Stimulated activated memory B cell treated with anti-CD40 and anti-IgM and Interleukin-4, amounts not matched to agents 10 μg/mL and 1 μg/mL and 100 μg/mL, for 72 hours (primary cell): ENCODE measurements around the gene ZNF687.

Experiments
- ATAC-seq: fragments of 150-1000 bp; cut with Tn5 transposase; 2 replicates; pipeline ENCODE4 v1.10.0; 2021
- H3K27ac Mint-ChIP-seq: one replicate; pipeline ENCODE4 v1.8.0; 2022; ENCODE audit warnings: mild to moderate bottlenecking, mixed read lengths
- H3K27me3 Mint-ChIP-seq: one replicate; pipeline ENCODE4 v1.8.0; 2022; ENCODE audit warnings: mixed read lengths
- H3K36me3 Mint-ChIP-seq: one replicate; pipeline ENCODE4 v1.8.0; 2022; ENCODE audit warnings: mixed read lengths
- H3K4me1 Mint-ChIP-seq: one replicate; pipeline ENCODE4 v1.8.0; 2022; ENCODE audit warnings: mixed read lengths
- H3K4me3 Mint-ChIP-seq: one replicate; pipeline ENCODE4 v1.8.0; 2022; ENCODE audit warnings: mild to moderate bottlenecking, moderate library complexity, mixed read lengths
- H3K9me3 Mint-ChIP-seq: one replicate; pipeline ENCODE4 v1.8.0; 2022; ENCODE audit warnings: mixed read lengths

Gene ZNF687

DNA sequence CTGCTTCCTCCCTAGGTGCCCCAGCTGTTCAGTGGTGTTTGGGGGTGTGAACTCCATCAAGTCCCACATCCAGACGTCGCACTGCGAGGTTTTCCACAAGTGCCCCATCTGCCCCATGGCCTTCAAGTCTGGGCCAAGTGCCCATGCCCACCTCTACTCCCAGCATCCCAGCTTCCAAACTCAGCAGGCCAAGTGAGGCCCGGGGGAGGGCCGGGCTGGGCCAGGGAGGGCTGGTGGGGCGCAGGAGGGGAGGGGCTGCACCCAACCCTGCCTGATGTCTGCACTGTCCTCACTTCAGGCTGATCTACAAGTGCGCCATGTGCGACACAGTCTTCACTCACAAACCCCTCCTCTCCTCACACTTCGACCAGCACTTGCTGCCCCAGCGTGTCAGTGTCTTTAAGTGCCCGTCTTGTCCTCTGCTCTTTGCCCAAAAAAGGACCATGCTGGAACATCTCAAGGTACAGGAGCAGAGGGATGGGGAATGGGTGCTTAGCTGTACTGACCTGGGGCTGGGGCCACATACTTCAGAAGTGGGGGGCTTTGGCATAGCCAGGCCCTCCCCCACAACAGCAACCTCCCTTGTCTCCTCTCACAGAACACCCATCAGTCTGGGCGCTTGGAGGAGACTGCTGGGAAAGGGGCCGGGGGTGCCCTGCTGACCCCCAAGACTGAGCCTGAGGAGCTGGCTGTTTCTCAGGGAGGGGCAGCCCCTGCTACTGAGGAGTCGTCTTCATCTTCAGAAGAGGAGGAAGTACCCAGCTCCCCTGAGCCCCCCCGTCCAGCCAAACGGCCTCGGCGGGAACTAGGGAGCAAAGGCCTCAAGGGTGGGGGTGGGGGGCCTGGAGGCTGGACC is 7.2 kb downstream of the ZNF687 start:
- Mint-ChIP-seq H3K27ac (peak overlapping the region; percentile 30), H3K27me3 (no peaks in the 10 kb centered on the region), H3K9me3 (no peaks in the 10 kb centered on the region), H3K36me3 (peaks cover 62% of the 10 kb centered on the region), H3K4me3 (no peak overlapping the region), H3K4me1 (peaks cover 59% of the 10 kb centered on the region)
- no peak for ATAC-seq

DNA sequence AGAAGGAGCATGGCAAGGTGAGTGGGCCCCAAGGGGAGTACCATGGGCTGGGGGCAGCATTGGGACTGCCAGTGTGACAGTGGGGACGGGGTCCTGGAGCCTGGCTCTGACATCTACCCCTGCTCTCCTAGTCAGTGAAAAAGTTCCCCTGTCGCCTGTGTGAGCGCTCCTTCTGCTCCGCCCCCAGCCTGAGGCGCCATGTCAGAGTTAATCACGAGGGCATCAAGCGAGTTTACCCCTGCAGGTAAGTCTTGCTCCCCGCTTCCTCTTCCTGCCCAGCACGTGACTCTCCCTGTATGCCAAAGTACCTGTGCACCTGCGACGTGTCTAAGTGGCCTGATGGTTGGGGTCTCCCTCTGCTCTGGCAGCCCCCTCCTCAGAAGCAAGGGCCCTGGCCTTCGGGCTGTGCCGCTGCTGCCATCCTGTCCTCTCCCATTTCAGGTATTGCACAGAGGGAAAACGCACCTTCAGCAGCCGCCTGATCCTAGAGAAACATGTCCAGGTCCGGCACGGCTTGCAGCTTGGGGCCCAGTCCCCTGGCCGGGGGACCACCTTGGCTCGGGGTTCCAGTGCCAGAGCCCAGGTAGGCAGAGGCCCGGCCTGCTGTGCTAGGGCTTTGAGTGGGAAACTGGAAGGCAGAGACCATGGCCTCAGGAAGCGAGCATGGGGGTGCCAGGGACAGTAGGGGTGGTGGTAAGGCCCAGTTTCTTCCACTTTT is 8.1 kb downstream of the ZNF687 start:
- no peak for ATAC-seq
- H3K4me1 Mint-ChIP-seq: peaks cover 54% of the 10 kb centered on the region
- peaks cover 64% of the 10 kb centered on the region for H3K36me3 Mint-ChIP-seq
- H3K27me3 Mint-ChIP-seq: no peaks in the 10 kb centered on the region
- no peaks in the 10 kb centered on the region for H3K9me3 Mint-ChIP-seq
- H3K27ac Mint-ChIP-seq: peak overlapping the region; percentile 30
- H3K4me3 Mint-ChIP-seq: no peak overlapping the region

DNA sequence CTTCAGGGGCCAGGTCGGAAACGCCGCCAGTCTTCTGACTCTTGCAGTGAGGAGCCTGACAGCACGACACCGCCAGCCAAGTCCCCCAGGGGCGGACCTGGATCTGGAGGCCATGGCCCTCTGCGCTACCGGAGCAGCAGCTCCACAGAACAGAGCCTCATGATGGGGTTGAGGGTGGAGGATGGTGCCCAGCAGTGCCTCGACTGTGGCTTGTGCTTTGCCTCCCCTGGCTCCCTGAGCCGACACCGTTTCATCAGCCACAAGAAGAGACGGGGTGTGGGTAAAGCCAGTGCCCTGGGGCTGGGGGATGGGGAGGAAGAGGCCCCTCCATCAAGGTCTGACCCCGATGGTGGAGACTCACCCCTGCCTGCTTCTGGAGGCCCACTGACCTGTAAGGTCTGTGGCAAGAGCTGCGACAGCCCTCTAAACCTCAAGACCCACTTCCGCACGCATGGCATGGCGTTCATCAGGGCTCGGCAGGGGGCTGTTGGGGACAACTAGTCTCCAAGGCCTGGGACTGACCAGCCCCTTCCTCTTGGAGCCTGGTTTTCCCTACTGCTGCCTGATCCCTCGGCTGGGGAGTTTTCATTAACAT is 8.7 kb downstream of the ZNF687 start:
- Mint-ChIP-seq H3K4me3 (no peak overlapping the region), H3K36me3 (peaks cover 59% of the 10 kb centered on the region), H3K27me3 (no peaks in the 10 kb centered on the region), H3K27ac (peak overlapping the region; percentile 30), H3K4me1 (peaks cover 50% of the 10 kb centered on the region), H3K9me3 (no peaks in the 10 kb centered on the region)
- ATAC-seq: no peak

DNA sequence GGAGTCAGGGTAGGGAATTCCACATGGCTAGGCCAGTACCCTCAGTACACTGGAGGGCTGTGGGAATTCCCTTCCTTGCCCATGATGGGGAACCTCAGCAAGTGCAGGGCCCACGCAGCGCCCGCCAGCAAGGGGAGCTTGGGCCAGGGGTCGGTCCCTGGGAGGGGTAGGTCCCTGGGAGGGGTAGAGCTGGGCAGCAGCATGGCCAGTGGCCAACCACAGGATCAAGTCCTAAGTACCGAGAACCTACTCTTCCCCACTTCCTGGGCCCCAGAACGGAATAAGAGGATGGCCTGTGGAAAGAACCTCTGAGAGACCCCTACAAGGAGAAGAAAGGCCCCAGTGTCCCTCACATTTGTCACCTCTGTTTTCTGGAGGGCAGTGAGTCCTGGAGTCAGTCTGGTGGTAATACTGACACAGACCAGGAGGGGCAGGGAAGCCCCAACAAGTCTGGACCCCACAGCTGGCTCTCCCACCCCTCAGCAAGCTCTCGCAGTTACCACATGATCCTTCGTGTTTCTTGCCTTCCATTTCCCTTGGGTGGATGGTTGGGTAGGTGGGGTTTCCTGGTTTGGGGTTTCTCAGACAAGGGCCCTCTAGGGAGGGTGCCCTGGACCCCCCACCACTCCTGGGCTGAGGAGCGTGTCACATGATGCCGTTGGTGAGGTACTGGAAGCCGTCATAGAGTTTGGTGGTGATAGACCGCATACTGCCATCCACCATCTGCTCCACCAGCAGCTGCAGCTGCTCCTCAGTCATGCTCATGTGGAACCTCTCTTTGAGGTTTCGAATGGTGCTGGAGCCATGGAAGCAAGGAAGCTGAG is 10.3 kb downstream of the ZNF687 start:
- Mint-ChIP-seq H3K4me1 (peaks cover 45% of the 10 kb centered on the region), H3K36me3 (peaks cover 48% of the 10 kb centered on the region), H3K27me3 (no peaks in the 10 kb centered on the region), H3K4me3 (no peak overlapping the region), H3K9me3 (no peaks in the 10 kb centered on the region), H3K27ac (peak overlapping the region; percentile 49)
- ATAC-seq: peak; percentile 13

DNA sequence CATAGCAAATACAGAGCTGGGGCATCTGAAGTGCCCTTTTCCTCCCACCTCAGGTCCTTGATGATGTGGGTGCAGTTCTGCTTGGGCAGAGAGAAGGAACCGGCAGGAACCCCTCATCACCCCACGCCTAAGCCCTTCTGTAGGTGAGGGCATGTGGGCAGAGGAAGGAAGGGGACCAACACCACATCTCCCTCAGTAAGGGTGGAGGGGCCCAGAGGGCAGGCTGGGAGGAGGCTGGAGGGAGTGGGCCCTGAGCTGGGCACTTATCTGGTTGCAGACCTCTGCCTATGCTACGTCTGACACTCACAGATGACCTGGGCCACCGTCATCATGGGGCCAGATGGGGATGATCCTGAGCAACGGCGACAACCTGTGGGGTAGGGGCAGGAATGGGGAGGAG is 11.0 kb downstream of the ZNF687 start:
- H3K4me3 Mint-ChIP-seq: no peak overlapping the region
- H3K4me1 Mint-ChIP-seq: peaks cover 44% of the 10 kb centered on the region
- ATAC-seq: peak; percentile 40
- H3K36me3 Mint-ChIP-seq: peaks cover 54% of the 10 kb centered on the region
- H3K27ac Mint-ChIP-seq: peak overlapping the region; percentile 49
- H3K9me3 Mint-ChIP-seq: no peaks in the 10 kb centered on the region
- no peaks in the 10 kb centered on the region for H3K27me3 Mint-ChIP-seq

DNA sequence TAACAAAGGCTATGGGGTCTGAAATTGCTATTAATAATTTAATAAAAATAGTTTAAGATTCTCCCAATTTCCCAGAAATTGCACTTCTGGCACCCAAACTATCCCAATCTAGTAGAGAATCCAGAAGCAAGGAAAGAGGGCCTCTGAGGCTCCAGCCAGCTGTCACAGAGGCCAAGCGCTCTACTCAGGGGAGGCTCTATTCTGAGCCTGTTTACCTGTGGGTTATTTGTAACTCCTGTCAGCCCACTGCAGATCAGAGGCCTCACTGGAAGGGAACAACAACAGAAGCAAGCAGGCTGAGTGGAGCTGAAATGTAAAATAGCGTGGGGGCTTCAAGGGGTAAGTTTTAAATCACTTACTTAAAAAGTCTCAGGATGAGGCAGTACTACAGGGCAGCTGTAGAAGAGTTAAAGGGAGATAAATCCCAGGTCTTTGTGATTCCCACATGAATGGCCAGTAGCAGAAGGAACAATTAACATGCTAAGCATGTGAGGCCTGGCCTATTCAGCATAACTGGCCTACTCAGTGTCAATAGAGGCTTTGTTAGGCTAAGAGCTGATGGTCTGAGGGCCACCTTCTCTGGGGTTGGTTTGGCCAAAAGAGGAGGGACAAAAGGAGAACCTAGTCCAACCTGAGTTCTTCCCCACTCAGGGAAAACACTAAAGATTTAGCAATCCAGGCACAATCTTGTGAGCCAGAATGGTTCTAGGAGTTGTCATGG is 12.8 kb downstream of the ZNF687 start:
- no peak for ATAC-seq
- Mint-ChIP-seq H3K27me3 (no peaks in the 10 kb centered on the region), H3K4me1 (peaks cover 26% of the 10 kb centered on the region), H3K9me3 (no peaks in the 10 kb centered on the region), H3K27ac (peak overlapping the region; percentile 49), H3K4me3 (no peak overlapping the region), H3K36me3 (peaks cover 54% of the 10 kb centered on the region)

DNA sequence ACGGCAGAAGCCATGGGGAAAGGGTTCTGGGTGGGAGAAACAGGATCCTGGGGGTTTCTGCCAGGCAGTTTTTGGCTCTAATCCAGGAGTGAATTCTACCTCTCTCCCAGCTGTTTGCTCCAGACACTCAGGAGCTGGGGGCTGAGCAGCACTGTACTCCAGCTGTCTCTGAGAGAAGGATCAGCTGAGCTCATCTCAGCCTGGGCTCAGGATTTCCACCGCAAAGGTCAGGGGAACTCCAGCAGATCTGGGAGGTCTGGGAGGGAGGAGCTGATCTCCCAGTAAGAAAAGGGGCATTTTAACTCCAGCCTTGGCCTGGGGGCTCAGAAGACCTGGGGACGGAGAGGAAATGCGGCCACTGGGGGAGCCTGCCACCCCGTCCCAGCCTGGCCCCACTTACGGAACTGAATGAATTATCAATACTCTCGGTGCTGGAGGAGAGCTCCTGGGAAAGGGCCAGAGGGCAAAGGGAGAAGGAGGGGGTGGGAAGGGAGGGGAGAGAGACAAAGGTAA is 27.8 kb downstream of the ZNF687 start:
- Mint-ChIP-seq H3K9me3 (no peaks in the 10 kb centered on the region), H3K27me3 (no peaks in the 10 kb centered on the region), H3K4me1 (peaks cover 51% of the 10 kb centered on the region), H3K4me3 (no peak overlapping the region), H3K36me3 (peaks cover 81% of the 10 kb centered on the region), H3K27ac (peak overlapping the region; percentile 54)
- no peak for ATAC-seq

DNA sequence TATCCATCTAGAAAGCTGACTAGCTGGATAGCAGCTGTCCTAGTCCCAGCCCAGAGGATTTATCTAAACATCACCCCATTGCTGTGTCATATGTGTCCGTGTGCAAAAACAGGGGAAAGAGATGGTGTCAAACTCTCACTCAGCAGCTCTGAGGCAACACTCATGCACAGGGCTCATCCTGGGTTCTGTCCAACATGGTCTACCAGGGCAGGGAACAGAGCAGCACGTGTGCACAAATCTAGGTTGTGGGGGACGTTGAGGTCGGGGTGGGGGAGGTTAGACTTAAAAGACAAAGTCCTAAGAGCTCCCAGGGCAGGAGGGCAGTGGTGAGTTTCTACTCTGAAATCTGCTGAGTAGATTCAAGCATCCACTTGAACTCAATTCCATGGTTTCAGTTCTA is 28.9 kb downstream of the ZNF687 start:
- peak overlapping the region; percentile 54 for H3K27ac Mint-ChIP-seq
- H3K27me3 Mint-ChIP-seq: no peaks in the 10 kb centered on the region
- H3K4me3 Mint-ChIP-seq: no peak overlapping the region
- no peaks in the 10 kb centered on the region for H3K9me3 Mint-ChIP-seq
- no peak for ATAC-seq
- H3K4me1 Mint-ChIP-seq: peaks cover 58% of the 10 kb centered on the region
- H3K36me3 Mint-ChIP-seq: peaks cover 77% of the 10 kb centered on the region

DNA sequence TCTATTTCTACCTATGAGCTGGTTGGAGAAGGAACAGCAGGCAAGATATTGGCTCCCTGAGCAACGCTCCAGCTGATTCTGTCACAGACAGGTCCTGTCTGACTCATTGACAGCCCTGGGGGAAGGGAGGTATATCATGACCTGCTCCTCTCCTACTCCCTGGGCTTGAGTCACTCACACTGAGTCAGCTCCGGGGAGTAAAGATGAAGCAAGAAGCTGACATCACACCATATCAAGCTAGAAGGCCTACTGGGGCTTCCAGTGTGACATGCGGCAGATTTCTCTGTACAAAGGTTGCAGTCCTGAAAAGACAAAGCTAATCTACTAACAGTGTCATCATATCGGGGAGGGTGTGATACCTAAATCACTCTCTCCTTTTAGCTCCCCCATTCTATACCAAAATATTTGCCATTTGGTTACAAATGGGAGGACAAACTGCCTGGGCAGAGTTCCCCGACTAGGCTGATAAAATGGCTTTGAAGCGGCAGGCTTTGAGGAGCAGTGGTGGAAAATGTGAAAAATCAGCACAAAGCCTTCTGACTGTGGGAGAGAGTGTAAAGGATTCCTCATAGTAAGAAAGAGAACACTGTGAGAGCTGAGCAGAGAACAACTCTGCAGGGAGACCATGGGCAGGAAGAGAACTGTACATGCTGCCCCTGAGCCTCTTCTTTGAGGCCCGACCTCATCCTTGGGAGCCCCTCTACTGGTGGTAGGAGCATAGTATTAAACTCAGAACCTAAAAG is 29.7 kb downstream of the ZNF687 start:
- H3K4me3 Mint-ChIP-seq: no peak overlapping the region

DNA sequence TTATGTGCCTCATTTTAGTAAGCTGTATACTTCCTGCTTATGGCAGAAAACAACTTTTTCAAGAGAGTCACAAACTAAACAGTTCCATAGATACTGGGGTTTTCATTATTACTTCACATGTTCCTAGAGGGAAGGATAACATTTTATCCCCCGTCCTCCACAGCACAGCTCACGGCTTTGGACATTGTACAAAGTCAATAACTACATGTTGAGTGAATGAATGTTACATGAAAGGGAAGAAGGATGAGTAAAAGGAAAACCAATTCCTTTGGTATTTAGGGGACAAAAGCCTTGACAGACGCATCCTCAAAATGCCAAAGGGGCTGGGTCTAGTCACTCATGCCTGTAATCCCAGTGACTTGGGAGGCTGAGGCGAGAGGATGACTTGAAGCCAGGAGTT is 30.3 kb downstream of the ZNF687 start:
- H3K9me3 Mint-ChIP-seq: no peaks in the 10 kb centered on the region
- no peak overlapping the region for H3K4me3 Mint-ChIP-seq
- peak overlapping the region; percentile 54 for H3K27ac Mint-ChIP-seq
- H3K4me1 Mint-ChIP-seq: peaks cover 58% of the 10 kb centered on the region
- H3K27me3 Mint-ChIP-seq: no peaks in the 10 kb centered on the region
- no peak for ATAC-seq
- H3K36me3 Mint-ChIP-seq: peaks cover 70% of the 10 kb centered on the region

More for the DNA sequence above, 29.7 kb downstream of the ZNF687 start:
- ATAC-seq: peak; percentile 77
- Mint-ChIP-seq H3K27ac (peak overlapping the region; percentile 54), H3K27me3 (no peaks in the 10 kb centered on the region), H3K9me3 (no peaks in the 10 kb centered on the region), H3K4me1 (peaks cover 58% of the 10 kb centered on the region), H3K36me3 (peaks cover 75% of the 10 kb centered on the region)

DNA sequence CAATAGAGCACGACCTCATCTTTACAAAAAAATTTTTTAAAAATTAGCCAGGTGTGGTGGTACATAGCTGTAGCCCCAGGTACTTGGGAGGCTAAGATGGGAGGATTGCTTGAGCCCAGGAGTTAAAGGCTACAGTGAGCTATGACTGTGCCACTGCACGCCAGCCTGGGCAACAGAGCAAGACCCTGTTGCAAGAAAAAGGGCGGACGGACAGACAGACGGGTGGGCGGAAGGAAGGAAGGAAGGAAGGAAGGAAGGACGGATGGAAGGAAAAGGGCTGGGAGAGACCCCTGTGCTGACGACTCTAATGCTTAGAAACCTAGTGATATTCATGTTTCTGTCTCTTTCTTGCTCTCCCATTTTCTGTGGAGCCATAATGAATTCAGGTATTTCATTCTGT is 30.7 kb downstream of the ZNF687 start:
- Mint-ChIP-seq H3K9me3 (no peaks in the 10 kb centered on the region), H3K27me3 (no peaks in the 10 kb centered on the region), H3K4me1 (peaks cover 58% of the 10 kb centered on the region), H3K27ac (peak overlapping the region; percentile 54), H3K36me3 (peaks cover 73% of the 10 kb centered on the region), H3K4me3 (no peak overlapping the region)
- no peak for ATAC-seq

DNA sequence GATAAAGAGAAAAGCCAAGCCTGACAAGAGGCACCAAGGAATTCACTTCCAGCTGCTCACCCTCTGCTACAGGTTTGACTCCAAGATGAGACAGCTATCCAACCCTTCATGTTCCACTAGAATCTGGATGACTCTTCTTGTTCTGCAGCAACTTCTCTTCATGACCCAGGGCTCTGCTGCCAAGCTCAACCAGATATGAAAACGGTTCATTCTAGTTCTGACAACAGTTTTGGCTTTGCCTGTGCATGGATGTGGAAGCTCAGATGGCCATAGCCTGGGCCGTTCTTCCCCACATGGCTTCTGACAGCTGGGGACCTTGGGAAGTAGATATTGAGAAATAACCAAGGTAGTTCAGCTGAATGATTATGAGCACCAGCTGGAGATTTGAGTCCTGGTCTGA is 31.4 kb downstream of the ZNF687 start:
- H3K9me3 Mint-ChIP-seq: no peaks in the 10 kb centered on the region
- H3K4me1 Mint-ChIP-seq: peaks cover 58% of the 10 kb centered on the region
- H3K4me3 Mint-ChIP-seq: no peak overlapping the region
- no peaks in the 10 kb centered on the region for H3K27me3 Mint-ChIP-seq
- peaks cover 67% of the 10 kb centered on the region for H3K36me3 Mint-ChIP-seq
- no peak overlapping the region for H3K27ac Mint-ChIP-seq
- ATAC-seq: no peak

DNA sequence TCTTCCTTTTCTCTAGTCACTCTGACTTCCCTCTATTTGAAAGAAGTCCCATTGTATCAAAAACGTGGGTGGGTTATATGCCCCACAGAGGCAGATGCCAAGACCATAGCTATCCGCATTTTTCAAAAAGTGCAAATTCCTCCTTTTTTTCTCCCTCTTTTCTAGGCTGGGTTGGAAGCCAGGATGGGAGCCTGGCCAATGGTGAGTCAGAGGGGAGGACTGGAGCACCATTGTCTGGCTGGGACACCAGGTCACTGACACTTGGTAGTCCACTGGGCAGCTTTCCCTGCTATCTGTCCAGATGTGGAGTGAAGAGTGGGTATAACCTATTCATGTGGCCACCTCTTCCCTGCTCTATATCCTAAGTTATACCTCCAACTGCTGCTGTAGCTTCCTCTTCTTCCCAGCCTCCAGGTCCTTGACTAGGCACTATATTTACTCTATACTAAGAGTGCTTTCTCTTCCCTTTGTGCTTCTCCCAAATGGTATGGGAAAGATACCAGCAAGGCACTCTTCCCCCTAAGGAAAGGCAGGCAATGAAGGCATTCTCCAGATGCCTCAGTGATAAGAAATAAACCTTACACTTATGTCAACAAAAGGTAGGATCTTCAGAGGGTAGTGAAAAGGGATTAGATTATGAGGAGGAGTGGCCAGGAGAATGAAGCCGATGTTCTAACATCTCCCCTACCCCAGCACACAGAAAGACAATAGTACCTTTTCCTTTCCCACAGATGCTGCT is 32.2 kb downstream of the ZNF687 start:
- peaks cover 59% of the 10 kb centered on the region for H3K36me3 Mint-ChIP-seq
- H3K27me3 Mint-ChIP-seq: no peaks in the 10 kb centered on the region

More for the DNA sequence above, 32.2 kb downstream of the ZNF687 start:
- no peak for ATAC-seq
- Mint-ChIP-seq H3K4me1 (peaks cover 58% of the 10 kb centered on the region), H3K4me3 (no peak overlapping the region), H3K9me3 (no peaks in the 10 kb centered on the region), H3K27ac (no peak overlapping the region)
